Endothelial cell of umbilical vein (primary cell): Measurements from ENCODE around the gene MYMX.

Experiments used
- CTCF ChIP-seq, 2 donors: IDR thresholded peaks; 1 replicate in 1 of 2; 2 replicates in 1 of 2; pipeline ENCODE4 v1.5.1; 2011; ENCODE audit warnings: low read length in 2 of 2, mild to moderate bottlenecking in 2 of 2, moderate library complexity in 2 of 2, control low read depth in 1 of 2, inconsistent platforms in 1 of 2, low read depth in 1 of 2; ENCODE audit not compliant: insufficient read depth in 1 of 2; ENCODE audit errors: extremely low read depth in 1 of 2
- EZH2 ChIP-seq: IDR thresholded peaks from 2 replicates; pipeline ENCODE4 v1.6.1; 2012; ENCODE audit warnings: borderline replicate concordance, low read depth, mild to moderate bottlenecking, moderate library complexity, low read length, inconsistent platforms; ENCODE audit not compliant: severe bottlenecking
- JUN ChIP-seq: IDR thresholded peaks from 2 replicates; pipeline ENCODE4 v1.6.1; 2011; ENCODE audit warnings: borderline replicate concordance, low read depth; ENCODE audit not compliant: insufficient read length, insufficient read depth
- MAX ChIP-seq: IDR thresholded peaks from 2 replicates; pipeline ENCODE4 v1.6.1; 2011; ENCODE audit not compliant: insufficient read depth, insufficient read length
- POLR2A ChIP-seq: IDR thresholded peaks from 2 replicates; pipeline ENCODE4 v1.6.1; 2012; ENCODE audit warnings: low read depth, mild to moderate bottlenecking, control low read depth, low read length
- POLR2AphosphoS5 ChIP-seq: IDR thresholded peaks from 2 replicates; pipeline ENCODE4 v1.6.1; 2012; ENCODE audit warnings: low read depth, mild to moderate bottlenecking, control low read depth, low read length, moderate library complexity; ENCODE audit not compliant: insufficient read depth

DNA sequence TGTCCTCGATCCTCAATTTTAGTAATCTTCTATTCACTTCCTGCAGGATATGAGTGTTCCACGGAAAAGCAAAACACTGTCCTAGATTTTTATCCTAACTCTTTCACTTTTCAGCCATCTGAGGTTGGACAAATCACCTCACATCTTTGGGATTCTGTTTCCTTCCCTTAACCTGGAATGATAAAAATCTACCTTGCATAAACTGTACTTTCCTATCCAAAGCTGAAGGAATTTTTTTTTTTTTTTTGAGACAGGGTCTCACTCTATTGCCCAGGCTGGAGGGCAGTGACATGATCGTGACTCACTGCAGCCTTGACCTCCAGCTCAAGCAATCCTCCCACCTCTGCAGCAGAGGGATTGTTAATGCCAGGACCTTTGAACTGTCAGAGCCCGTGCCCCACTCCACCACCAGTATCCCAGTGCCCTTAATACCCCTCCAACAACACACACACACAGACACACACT is 37.6 kb upstream of the MYMX start:
- TF ChIP-seq CTCF (IDR thresholded peaks at IDR 0.05; ENCODE audit: extremely low read depth in 1 of 2, insufficient read depth in 1 of 2, low read depth in 1 of 2, low read length in 2 of 2): no peak
- TF ChIP-seq EZH2: no peak
- TF ChIP-seq JUN: no peak
- peak; percentile 62 for TF ChIP-seq POLR2A
- no peak for TF ChIP-seq POLR2AphosphoS5
- no peak for TF ChIP-seq MAX
